COLO668 (cell line): Measurements from ENCODE around the gene GNB1L.

ENCODE experiments used
- DNase-seq: peaks from one replicate; lab custom pipeline; 2025; ENCODE audit not compliant: unreplicated experiment; lab: John Stamatoyannopoulos, UW

GNB1L gene

DNA sequence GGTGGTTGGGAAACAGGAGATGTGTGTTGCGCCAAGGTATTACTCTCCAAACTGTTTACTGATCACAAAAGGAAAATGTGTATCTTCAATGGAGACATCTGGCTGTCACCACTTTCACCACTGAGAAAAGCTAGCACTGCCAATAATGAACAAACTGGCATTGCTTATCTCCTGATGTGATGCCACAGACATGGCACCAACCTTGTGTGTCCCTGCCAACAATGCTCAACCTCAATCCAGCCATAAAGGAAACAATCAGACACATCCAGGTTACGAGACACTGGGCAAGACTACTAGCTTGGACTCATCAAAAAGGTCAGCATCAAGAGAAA is 28.1 kb downstream of the GNB1L start:
- DNase-seq = no peak

DNA sequence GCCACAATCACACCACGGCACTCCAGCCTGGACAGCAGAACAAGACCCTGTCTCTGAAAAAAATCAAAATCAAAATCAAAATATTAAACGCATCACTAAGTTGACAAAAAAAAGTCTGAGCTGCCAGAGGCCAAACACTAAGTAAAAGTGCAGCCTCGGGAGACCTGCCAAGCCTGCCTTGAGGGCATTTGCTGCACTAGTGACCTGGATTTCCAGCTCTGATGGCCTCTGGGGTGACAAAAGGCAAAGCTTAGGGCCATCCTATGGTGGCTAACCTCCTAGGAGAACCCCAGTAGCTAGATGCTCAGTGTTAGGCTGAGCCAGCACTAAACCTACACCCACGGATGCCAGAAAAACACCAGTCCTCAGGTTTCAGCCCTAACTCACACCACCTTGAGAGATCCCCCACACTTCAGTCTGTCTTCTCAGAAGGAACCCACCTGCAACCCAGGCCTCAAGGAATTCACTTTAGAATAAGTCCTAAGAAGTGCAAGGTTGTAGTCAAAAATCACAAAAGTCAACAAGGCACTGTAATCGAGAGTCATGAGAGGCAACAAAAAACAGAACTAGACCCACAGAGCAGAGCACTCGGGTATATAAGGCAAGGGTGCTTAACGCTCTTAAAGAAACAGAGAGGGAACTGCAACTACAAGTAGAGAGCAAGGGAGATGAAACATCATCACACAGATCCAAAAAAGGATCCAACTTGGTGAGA is 28.6 kb downstream of the GNB1L start:
- no peak for DNase-seq

DNA sequence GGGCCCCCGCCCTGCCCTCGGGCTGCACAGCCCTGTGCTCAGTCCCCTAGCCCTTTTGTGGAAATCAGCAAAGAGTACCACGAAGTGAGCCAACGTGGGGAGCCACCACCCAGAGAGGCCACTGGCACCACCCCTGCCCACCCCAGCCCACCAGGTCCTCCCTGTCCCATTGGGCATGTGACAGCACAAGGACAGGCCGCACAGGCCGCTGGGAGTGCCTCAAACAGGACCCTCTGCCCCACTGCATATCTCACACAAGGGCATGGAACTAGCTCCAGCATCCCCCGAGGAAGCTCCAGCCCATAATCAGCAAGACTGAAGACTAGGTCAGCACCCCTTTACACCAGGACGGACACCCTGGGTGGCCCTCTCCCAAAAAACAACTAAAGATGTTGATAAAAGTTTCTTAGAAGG is 29.7 kb downstream of the GNB1L start:
- DNase-seq = no peak

DNA sequence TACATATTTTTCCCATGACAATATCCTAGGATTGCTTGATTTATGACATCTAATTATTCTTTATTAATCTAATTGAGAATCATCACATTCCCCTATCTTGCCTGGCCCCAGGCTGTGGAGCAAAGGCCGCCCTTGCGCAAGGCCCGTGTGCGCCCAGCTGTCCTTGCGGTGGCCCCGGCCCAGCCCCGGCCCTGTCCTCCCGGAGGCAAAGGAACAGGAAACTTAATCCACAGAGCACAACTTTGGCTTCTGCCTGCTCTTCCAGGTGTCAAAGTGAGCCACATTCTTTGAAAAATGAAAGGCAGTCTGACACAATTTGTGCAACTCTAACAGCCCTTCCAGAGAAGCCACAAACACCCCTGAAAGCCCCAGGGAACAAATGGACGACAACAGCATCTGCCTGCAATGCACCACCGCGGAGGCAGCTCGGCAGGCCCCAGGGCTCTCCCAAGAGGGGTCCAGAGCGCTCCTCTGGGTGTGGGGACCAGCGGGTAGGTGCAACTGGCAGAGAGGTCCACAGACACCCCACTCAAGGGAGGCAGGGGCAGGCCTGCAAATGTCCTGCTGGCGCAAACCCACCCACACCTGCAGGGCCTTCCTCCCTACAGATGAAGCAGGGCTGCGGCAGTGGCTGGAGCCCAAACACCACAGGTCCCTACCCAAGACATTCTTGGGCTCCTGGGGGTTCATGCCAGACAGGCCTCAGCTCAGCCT is 30.3 kb downstream of the GNB1L start:
- peak; percentile 12 for DNase-seq

DNA sequence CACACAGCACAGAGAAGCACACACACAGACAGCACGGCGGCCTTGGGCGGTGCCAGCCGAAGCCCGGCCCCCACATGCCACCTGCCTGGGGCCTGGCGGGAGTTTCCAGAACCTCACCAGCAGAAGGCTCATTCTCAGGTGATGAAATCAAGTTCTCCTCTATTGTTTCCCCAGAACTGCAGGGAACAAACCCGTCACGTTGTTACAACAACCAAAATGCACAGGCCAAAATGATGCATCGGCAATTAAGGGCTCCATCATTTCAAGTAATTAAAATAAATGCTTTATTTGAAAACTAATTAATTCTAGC is 30.8 kb downstream of the GNB1L start:
- DNase-seq = peak; percentile 77

DNA sequence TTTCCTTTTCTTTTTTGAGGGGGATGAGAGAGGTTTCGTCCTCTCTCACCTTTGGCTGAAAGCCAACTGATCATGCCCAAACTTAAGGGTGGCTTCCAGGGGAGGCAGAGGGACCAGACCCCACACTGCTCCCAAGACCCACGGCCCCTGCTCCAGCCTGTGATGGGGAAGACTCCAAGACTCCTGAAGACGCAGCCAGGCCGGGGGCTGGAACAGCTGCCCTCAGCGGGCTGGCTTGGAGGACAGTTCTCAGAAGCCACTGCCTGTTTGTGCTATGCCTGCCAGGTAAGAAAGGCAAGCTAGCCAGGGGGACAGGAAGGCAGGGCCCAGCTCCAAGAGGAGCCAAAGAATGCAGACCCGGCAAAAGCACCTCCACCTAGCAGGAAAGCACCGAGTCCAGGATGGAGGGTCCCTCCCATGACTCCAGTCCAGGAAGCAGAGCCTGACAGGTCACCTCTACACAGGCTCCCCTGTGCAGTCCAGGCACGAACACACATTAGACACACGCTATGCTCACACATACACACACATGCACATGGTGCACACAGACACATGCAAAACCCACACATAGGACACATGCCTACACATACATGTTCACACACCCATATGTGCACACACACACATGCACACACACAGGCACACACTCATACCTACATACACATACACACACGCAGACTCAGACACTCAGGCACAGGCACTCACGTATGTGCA is 31.3 kb downstream of the GNB1L start:
- DNase-seq = no peak

DNA sequence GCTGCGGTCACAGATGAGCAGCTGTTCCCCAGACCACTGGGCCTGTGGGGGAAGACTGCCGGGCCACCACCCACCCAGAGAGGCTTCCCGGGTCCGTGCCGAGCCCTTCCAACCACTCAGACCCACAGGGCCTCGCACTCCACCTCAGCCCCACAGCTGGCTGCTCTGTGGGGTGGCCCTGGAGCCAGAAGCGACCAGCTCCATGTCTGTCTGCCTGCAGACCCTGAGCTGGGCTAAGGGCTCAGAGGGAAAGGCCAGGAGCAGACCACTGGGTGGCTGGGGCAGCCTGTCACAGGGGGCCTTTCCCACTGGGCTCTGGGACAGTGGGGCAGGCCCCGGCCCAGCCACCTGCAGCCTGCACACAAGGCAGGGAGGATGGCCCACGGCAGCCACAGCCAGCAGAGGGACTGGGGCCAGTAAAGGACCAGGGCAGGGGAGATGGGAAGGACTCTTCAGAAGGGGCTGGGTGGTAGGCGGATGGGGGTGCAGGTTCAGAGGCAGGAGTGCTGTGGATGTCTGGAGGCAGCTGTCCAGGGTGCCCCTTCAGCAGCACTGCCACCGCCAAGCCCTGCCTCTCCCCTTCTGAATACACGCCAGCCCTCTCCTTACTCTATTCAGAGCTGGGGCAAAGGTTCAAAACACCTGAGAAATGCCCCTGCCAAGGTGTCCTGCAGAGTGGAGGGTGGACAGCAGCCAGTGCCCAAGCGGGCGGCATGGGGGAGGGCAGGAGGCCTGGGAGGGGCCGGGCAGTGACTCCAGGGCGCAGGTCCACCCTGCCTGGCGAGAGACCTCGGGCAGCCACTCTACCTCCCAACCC is 32.2 kb downstream of the GNB1L start:
- no peak for DNase-seq

DNA sequence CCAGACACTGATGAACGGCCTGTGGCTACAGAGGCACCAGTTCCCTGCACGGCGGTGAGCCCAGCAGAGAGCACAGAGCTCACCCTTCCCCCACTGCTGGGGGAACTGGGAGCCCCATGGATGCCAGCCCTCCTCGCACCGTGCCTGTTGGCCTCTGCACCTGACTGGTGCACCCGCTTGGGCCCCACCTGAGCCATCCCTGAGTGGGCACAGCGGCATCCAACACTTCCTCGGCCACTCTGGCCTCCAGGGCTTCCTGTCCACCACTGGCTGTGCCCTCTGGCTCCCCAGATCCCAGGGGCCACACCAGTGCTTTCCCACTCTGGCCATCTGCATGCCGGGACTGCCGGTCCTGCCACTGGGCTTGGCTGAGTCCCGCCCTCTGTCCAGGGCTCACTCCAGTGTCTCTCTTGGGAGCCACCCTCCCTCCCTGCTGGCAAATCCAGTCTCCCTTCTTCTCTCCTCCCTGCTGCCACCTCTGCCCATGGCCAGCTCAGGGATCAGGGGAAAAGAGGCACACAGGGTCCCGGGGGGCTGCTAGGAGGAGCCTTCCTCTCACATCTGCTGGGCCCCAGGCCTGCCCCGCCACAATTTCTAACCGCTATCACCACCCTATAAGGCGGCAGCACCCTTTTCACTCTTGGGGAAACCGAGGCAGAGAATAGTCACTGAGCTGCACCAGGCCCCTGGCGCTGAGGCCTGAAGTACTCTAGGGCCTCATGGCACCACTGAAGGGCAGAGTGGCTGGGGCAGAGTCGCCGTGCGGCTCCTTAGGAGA is 33.0 kb downstream of the GNB1L start:
- no peak for DNase-seq

DNA sequence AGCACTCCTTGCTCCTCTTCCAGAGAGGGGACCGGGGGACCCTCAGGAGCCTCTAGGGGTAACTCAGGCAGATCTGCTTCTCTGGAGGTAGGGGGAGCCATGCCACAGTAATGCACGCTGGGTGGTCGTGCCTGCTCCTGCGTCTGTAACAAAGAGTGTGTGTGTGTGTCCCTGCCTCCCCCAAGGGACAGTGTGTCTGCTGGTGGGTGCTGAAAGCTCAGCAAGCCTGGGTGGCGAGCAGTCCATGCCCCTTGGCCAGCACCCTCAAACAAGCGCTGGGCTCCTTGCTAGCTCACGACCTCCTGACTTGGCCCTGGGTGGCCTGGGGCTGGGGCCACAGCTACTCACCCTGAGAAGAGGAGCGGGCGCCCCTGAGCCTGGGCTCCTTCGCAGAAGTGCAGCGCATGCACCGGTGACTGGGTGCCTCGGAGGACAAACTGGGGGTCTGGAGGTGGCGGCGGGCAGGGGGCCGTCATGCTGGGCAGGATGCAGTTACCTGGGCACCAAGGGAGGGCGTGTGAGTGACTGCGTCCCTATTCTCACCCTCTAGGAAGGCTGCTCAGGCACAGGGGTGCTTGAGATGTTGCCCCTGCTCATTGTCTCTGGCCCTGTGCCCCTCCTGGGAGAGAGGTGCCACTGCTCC is 33.7 kb downstream of the GNB1L start:
- no peak for DNase-seq

DNA sequence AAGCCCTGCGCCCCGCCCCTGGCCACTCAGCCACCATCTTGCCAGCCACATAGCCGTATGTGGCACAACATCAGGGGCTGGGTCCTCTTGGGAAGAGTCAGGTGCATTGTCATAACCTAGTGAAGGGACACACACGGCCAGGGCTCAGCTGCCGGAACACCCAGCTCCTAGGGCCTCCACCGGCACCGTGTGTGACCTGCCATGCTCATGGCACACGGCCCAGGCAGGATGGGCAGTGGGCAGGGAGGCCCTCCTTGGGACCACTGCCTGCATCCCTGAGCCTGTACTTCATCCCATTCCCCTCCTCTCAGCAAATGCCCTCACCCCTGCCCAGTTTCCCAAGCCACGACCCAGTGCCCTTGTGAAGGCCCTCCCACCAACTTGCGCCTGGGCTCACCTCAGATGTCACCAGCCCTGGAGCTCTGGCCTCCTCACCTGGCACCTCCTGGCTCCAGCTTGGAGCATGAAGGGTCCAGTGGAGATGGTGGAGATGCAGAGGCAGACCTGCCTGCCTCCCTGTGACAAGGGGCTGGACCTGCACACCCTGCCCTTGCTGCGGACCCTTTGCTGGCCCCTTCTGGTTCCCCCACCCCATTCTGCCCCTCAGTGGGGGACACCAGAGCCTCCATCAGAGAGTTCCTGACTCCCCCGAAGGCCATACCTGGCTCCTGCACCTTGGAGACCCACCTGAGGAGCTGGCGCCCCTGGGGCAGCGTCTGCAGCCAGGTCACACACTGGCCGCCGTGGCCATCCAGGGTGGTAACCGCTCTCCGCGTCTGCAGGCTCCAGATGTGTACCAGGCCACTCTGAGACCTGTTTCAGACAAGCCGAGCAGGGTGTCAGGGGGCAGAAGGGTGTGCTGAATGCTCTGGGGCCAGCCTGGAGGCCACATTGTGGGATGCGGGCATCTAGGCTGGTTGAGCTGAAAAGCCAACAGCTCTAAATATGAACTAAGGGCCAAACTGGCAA is 34.5 kb downstream of the GNB1L start:
- no peak for DNase-seq

DNA sequence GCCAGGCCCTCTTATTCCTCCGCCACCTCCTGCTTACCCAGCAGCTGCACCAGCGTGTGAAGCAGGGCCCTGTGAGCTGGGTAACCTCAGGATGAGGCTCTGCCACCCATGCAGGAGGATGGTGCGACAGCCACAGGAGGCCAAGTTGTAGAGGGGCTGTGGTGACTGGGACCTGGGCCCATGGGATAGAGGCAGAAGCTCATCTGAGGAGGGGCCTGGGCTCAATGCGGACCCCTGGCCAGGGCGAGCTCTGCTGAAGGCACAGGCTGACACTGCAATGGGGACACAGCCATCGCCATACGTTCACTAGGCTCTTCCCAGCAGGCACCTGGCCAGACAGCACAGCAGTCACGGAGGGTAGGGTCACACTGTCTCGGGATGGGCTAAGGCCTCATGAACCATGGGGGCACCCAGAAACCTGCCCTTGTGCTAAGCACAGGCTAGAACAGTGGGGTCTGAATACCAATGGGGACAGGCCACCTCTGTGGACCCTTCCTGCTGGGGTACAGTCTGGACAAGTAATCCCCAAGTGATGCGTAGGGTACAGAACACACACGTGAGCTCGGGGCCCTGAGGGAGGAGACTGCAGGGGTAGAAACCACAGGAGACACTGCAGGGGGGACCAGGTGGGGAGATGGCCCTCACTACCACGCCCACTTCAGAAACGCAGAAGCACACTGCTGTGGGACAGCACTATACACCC is 35.3 kb downstream of the GNB1L start:
- DNase-seq = no peak

DNA sequence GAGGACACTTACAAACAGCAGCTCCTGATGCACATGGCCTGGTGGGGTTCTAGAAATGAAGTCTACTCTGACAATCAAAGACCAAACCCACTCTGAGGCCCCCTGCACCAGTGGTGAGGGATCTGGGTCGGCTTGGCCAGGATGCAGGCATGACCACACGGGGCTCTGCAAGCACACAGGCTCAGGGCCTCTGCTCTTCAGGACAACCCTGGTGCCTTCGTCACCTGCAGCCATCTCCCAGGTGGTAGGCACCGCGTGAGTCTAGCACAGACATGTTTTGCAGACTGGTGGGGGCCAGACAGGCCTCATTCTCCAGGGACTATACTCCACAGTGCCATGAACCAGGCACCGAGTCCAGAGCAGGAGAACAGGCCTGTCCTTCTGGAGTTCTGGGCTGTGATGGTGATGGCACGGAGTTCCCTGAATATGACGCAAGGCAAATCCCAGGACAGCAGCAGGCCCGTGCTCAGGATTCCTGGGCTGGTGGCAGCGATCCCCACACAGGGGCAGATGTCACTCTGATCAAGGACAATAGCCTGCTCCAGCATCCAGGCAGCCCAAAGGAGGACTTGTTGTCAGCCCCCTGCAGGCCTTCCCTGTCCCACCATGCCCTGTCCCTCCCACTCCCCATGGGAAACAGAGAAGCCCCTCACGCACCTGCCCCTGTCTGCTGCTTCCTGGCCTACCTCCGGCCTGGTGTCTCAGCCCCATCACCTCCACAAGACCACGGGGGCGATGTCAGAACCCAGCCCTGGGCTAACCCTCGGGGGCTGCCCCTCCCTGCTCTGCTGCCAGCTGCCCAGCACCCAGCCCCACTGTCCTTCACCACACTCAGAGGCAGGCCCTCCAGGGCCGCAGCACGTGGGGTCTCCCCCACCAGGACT is 36.1 kb downstream of the GNB1L start:
- DNase-seq = no peak

DNA sequence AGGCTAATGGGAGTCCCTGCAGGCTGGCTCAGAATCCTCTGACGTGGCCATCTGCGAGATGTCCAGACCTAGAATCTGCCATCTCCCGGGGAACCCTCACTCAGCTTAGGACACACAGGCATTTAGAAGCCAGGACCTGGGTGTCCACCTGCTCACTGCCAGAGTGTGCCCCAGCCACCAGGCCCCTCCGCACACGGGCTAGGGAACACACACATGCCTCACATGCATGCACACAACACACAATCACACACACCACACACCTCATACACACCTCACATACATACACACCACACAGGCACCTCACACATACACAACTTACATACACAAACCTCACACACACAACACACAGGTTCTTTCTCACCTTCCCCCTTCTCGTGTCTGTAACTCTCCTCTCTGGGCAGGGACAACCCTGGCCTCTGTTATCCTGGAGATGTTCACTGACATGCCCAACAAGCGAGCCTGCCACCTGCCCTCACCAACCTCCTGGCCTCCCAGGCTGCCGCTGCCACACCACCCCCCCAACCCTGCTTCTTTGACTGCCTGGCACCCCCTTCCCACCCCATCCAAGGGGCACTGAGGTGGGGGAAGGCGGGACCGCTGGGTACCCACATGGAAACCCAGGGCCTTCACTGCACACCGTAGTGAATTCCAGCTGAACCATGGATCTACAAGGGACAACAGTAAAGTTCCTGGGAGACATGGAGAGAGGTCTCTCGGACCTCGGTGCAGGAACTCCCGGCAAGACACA is 38.1 kb downstream of the GNB1L start:
- no peak for DNase-seq

DNA sequence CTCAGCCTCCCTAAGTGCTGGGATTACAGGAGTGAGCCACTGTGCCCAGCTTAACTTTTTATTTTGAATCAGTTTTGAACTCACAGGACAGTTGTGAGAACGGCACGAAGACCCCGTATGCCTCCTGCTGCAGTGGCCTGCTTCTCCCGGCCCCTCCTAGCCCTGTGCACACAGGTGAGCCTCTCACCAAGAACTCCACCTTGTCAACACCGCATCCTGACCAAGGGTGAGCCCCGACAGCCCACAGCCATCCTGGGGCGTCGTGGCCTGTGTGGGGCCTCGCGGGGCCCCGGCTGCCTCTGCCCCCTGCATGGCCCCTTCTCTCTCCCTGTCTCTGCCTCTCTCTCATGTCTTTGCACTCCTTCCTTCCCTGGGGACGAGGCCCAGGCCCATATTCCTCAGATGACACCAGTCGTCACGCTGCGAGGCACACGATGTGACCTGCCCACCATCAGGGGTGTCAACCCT is 38.8 kb downstream of the GNB1L start:
- no peak for DNase-seq

DNA sequence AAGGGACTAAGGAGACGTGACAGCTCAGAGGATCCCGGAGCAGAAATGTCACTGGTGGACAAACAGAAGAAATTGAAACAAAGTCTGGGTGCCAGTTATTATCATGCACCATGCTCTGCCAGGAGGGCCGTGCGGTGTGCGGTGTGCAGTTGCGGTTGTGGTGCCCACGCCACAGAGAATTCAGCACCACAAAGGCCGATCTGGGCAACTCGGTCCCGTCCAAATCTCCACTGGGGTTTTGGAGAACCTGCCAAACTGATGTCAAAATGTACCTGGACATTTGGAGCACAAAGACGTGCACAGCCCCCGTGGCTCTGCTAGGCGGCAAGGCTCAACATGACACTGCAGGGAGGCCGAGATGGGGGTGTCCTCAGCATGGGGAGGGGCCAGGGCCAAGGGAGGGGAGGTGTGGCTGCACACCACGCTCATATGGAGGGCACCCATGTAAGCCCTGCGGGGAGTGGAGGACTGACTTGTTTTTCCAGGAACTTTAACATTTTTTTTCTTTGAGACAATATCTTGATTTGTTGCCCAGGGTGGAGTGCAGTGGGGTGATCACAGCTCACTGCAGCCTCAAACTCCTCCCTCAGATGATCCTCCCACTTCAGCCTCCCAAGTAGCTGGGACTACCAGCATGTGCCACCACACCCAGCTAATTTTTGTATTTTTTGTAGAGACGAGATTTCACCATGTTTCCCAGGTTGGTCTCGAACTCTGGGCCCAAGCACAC is 39.4 kb downstream of the GNB1L start:
- DNase-seq = no peak

DNA sequence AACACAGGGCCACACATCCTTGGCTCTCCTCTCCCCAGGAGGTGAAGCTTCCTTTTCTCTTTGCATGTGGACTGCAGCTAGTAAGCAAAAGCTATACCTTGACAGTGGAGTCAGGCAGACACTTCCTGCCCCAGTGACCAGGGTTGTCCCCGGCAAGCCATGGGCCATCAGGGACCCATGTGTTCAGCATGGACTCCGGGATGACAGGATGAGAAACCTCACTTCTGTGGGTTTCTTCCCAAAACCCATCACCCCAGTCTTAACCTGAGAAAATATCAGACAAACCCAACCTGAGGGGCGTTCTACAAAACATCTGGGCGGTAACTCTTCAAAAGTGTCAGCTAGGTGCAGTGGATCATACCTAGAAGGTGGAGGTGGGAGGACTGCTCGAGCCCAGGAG is 40.2 kb downstream of the GNB1L start:
- DNase-seq = no peak
